ENCODE results near the gene MXRA7. TPM values are rescaled to one million over a fixed set of nuclear protein-coding genes. Genes with fewer than 3 reads are reported as not detected.

The MXRA7 gene
- polyA plus RNA-seq, 1 of the 3 experiments (the other 2 are of a cell fraction), result 154 TPM

- TF ChIP-seq MAX (IDR thresholded peaks at IDR 0.05; ENCODE audit: low read depth), result no peak
- TF ChIP-seq CTCF (IDR thresholded peaks at IDR 0.05), result no peak
Observed at GRCh38 chr17:76690596-76691280, 20.0 kb downstream of the MXRA7 start (continued).

- H4K20me1 ChIP-seq (ENCODE audit: insufficient read depth), result peaks cover 35% of the 10 kb centered on the region
- H3K79me2 ChIP-seq (ENCODE audit: insufficient read depth), result peaks cover 63% of the 10 kb centered on the region
- H3K4me3 ChIP-seq (ENCODE audit: low read depth in 2 of 2, low read length in 1 of 2), result no peak overlapping the region
- no peaks in the 10 kb centered on the region for H3K27me3 ChIP-seq (ENCODE audit: insufficient read depth)
- ChIA-PET CTCF (interaction anchor here (1.0 to 12.2 kb wide), 8 partner anchors 8 to 366 kb away, joined by 3 to 255 read pairs (median 10); partner anchors contain the start of gene MXRA7), POLR2A (no interaction called here)
- no peak overlapping the region for H3K27ac ChIP-seq (ENCODE audit: low read depth in 2 of 2, low read length in 1 of 2)
- DNase-seq, result no peak
- 92% methylated on average over 11 of the region's 11 CpGs for WGBS (ENCODE audit: low lambda C conversion rate)
- H3K9me2 ChIP-seq, result no peaks in the 10 kb centered on the region
- no peak overlapping the region for H3K9ac ChIP-seq
- no peak overlapping the region for H2AFZ ChIP-seq (ENCODE audit: low read depth)
- peaks cover 11 to 18% of the 10 kb centered on the region in 2 experiments for H3K36me3 ChIP-seq (replicated peaks in 1 of 2; ENCODE audit: control insufficient read depth in 1 of 2, insufficient read depth in 2 of 2, low read length in 1 of 2)
- no peak overlapping the region for H3K4me2 ChIP-seq
- H3K9me3 ChIP-seq, result no peaks in the 10 kb centered on the region
- no peak for TF ChIP-seq GABPA (IDR thresholded peaks at IDR 0.05; ENCODE audit: low read depth)
- TF ChIP-seq SIN3A (IDR thresholded peaks at IDR 0.05; ENCODE audit: borderline replicate concordance, low read depth, low read length), result no peak
- no peak for TF ChIP-seq ZBTB33 (IDR thresholded peaks at IDR 0.05; ENCODE audit: borderline replicate concordance, low read depth)
- TF ChIP-seq USF2 (IDR thresholded peaks at IDR 0.05; ENCODE audit: borderline replicate concordance, low read depth, low read length), result no peak
- TF ChIP-seq EZH2phosphoT487 (IDR thresholded peaks at IDR 0.05; ENCODE audit: borderline replicate concordance, low read depth), result no peak
- no peak for TF ChIP-seq RCOR1 (IDR thresholded peaks at IDR 0.05; ENCODE audit: low read length)
- TF ChIP-seq ELF1 (IDR thresholded peaks at IDR 0.05), result no peak
- no peak for TF ChIP-seq RAD21 (IDR thresholded peaks at IDR 0.05; ENCODE audit: low read length)
- no peak for TF ChIP-seq CTCF (IDR thresholded peaks at IDR 0.05)
- TF ChIP-seq FOXJ3 (CRISPR knock-in tag; IDR thresholded peaks at IDR 0.05), result no peak
- H3F3A ChIP-seq (replicated peaks; ENCODE audit: insufficient read depth), result peaks cover under 1% of the 10 kb centered on the region
- peaks cover 0 to 15% of the 10 kb centered on the region in 2 experiments; a peak in 1 of 4 replicates for H3K4me1 ChIP-seq (ENCODE audit: control insufficient read depth in 1 of 2, insufficient read depth in 2 of 2, low read depth in 1 of 2, low read length in 1 of 2)
Observed at GRCh38 chr17:76689859-76690258, 20.9 kb downstream of the MXRA7 start.

Measured in SK-N-SH (cell line).